Measurements from ENCODE around the gene CD38. TPM values are rescaled to one million over a fixed set of nuclear protein-coding genes. Genes with fewer than 3 reads are reported as not detected.

CD38 gene
- total and polyA plus RNA-seq, 7 donors = 1.2 to 11.4 (median 2.2) TPM

- H3K4me3 ChIP-seq = no peak overlapping the region
- H3K36me3 ChIP-seq = no peaks in the 10 kb centered on the region
- H3K9me3 ChIP-seq = no peaks in the 10 kb centered on the region
- no peaks in the 10 kb centered on the region for H3K27me3 ChIP-seq
- DNase-seq = no peak
- 32 to 56% methylated on average over 5 of the region's 5 CpGs for WGBS, 2 donors
- no peak overlapping the region for H3K27ac ChIP-seq
- peak in 3 of 4 experiments; percentile 41 to 60 (median 41) for TF ChIP-seq CTCF (IDR thresholded peaks at IDR 0.05)
- TF ChIP-seq EP300 (IDR thresholded peaks at IDR 0.05) = no peak
- no peaks in the 10 kb centered on the region for H3K4me1 ChIP-seq
- intact Hi-C loops (cut with DNase I) = loop anchor here (5.0 kb wide), 3 partner anchors 76 to 196 kb away; partner anchors contain the start of gene FGFBP2
These were observed 27.7 kb downstream of the CD38 start for GRCh38 chr4:15805583-15806517.

- no peaks in the 10 kb centered on the region for H3K36me3 ChIP-seq
- H3K4me3 ChIP-seq = peak overlapping the region in 1 of 4 donors; percentile 16
- no peaks in the 10 kb centered on the region for H3K27me3 ChIP-seq
- intact Hi-C loops (cut with DNase I) = loop anchor here (5.0 kb wide), 3 partner anchors 73 to 193 kb away; partner anchors contain the start of gene FGFBP2
- no peaks in the 10 kb centered on the region for H3K9me3 ChIP-seq
- no peak for DNase-seq
- H3K27ac ChIP-seq = no peak overlapping the region
- 40 to 67% methylated on average over 5 of the region's 5 CpGs for WGBS, 2 donors
- no peaks in the 10 kb centered on the region for H3K4me1 ChIP-seq
- TF ChIP-seq CTCF (IDR thresholded peaks at IDR 0.05) = no peak
These were observed 30.9 kb downstream of the CD38 start for GRCh38 chr4:15809058-15809457.

- intact Hi-C loops (cut with DNase I) = loop anchor here (5.0 kb wide), 3 partner anchors 73 to 193 kb away; partner anchors contain the start of gene FGFBP2
- no peak overlapping the region for H3K27ac ChIP-seq
- H3K4me1 ChIP-seq = no peaks in the 10 kb centered on the region
- H3K36me3 ChIP-seq = no peaks in the 10 kb centered on the region
- H3K27me3 ChIP-seq = no peaks in the 10 kb centered on the region
- H3K4me3 ChIP-seq = peak overlapping the region in 1 of 4 donors; percentile 16
- TF ChIP-seq POLR2AphosphoS5 (IDR thresholded peaks at IDR 0.05) (no peak), CTCF (IDR thresholded peaks at IDR 0.05) (no peak), EP300 (IDR thresholded peaks at IDR 0.05) (no peak), POLR2A (IDR thresholded peaks at IDR 0.05) (no peak)
- no peaks in the 10 kb centered on the region for H3K9me3 ChIP-seq
- no peak for DNase-seq
- WGBS, 2 donors = 58 to 62% methylated on average over 5 of the region's 5 CpGs
These were observed 31.3 kb downstream of the CD38 start for GRCh38 chr4:15809466-15809865.

GRCh38 chr4:15811703-15812337 lies 33.7 kb downstream of the CD38 start:
- TF ChIP-seq CTCF (IDR thresholded peaks at IDR 0.05) (no peak), POLR2A (IDR thresholded peaks at IDR 0.05) (no peak)
- H3K4me3 ChIP-seq = no peak overlapping the region
- no peak overlapping the region for H3K27ac ChIP-seq
- no peaks in the 10 kb centered on the region for H3K27me3 ChIP-seq
- H3K36me3 ChIP-seq = no peaks in the 10 kb centered on the region
- H3K9me3 ChIP-seq = no peaks in the 10 kb centered on the region
- 61 to 72% methylated on average over 2 of the region's 2 CpGs for WGBS, 2 donors
- no peaks in the 10 kb centered on the region for H3K4me1 ChIP-seq
- intact Hi-C loops (cut with DNase I) = no loop called here
- DNase-seq = no peak

Data from sigmoid colon (tissue), 7 donors.